ENCODE measurements around the gene LUC7L.

- no peak for TF ChIP-seq CTCF (optimal IDR thresholded peaks at IDR 0.05 in 1 of 3, IDR thresholded peaks at IDR 0.05 in 1 of 3, conservative IDR thresholded peaks at IDR 0.05 in 1 of 3; ENCODE audit: extremely low read depth in 1 of 3, insufficient read depth in 2 of 3, low read length in 3 of 3)
- TF ChIP-seq EZH2 (IDR thresholded peaks at IDR 0.05; ENCODE audit: low read length) = no peak
Measured at GRCh38 chr16:270381-271255, 41.4 kb upstream of the LUC7L start.

Data from keratinocyte (primary cell).